Osteoblast (primary cell): ENCODE results near the gene LILRB4. TPM values are rescaled to one million over a fixed set of nuclear protein-coding genes. Genes with fewer than 3 reads are reported as not detected.
A peak's percentile ranks its signal among the peaks of the same experiment; 100 is the strongest.

Experiments used
- DNase-seq: peaks from one replicate; pipeline ENCODE4 v3.0.0; 2011; ENCODE audit warnings: low spot score, mixed read lengths; ENCODE audit not compliant: insufficient read length; ENCODE audit errors: missing footprints
- H2AFZ ChIP-seq: 2 replicates; pipeline ENCODE4 v1.6.0; 2011; ENCODE audit warnings: mild to moderate bottlenecking, low read length
- H3K27ac ChIP-seq: 2 replicates; pipeline ENCODE4 v1.5.1; 2011; ENCODE audit warnings: mild to moderate bottlenecking, low read depth, low read length, moderate library complexity
- H3K27me3 ChIP-seq: 2 replicates; pipeline ENCODE4 v1.6.0; 2012; ENCODE audit warnings: mild to moderate bottlenecking, control low read depth, inconsistent platforms, low read length, moderate library complexity; ENCODE audit not compliant: insufficient read depth
- H3K36me3 ChIP-seq: 2 replicates; pipeline ENCODE4 v1.5.1; 2011; ENCODE audit warnings: mild to moderate bottlenecking, low read length, control low read depth, moderate library complexity; ENCODE audit not compliant: insufficient read depth
- H3K4me1 ChIP-seq: 2 replicates; pipeline ENCODE4 v1.5.1; 2011; ENCODE audit warnings: mild to moderate bottlenecking, low read length, control low read depth, moderate library complexity; ENCODE audit not compliant: insufficient read depth
- H3K4me2 ChIP-seq: 2 replicates; pipeline ENCODE4 v1.6.0; 2011; ENCODE audit warnings: mild to moderate bottlenecking, low read length; ENCODE audit not compliant: insufficient read depth
- H3K4me3 ChIP-seq: fragments of 200-600 bp; sonication (generic); 3 replicates; pipeline ENCODE4 v1.5.1; 2012; ENCODE audit warnings: mild to moderate bottlenecking, low read length, inconsistent platforms; ENCODE audit not compliant: insufficient read depth
- H3K79me2 ChIP-seq: 2 replicates; pipeline ENCODE4 v1.6.0; 2012; ENCODE audit warnings: mild to moderate bottlenecking, low read length, control low read depth, inconsistent platforms; ENCODE audit not compliant: insufficient read depth
- H3K9me3 ChIP-seq: 2 replicates; pipeline ENCODE4 v1.5.1; 2011; ENCODE audit warnings: low read depth, low read length, control low read depth
- H4K20me1 ChIP-seq: 2 replicates; pipeline ENCODE4 v1.6.0; 2012; ENCODE audit warnings: mild to moderate bottlenecking, low read length, control low read depth; ENCODE audit not compliant: insufficient read depth
- CTCF ChIP-seq: IDR thresholded peaks from 2 replicates; pipeline ENCODE4 v1.5.1; 2011; ENCODE audit warnings: mild to moderate bottlenecking, low read depth, low read length, moderate library complexity; ENCODE audit errors: extremely low read depth
- total RNA-seq: library from RNA; depleted of rRNA; stranded (reverse); fragments of >200 nt; gene quantifications from 2 replicates; pipeline ENCODE4 v1.2.3, GENCODE V29; 2012

LILRB4 gene
- total RNA-seq, 1 donor = under 0.01 TPM

- no peak for TF ChIP-seq CTCF
- DNase-seq = no peak
- no peaks in the 10 kb centered on the region for H3K36me3 ChIP-seq
- H4K20me1 ChIP-seq = no peaks in the 10 kb centered on the region
- H3K4me1 ChIP-seq = no peaks in the 10 kb centered on the region
- H3K27me3 ChIP-seq = no peaks in the 10 kb centered on the region
- no peak overlapping the region for H3K27ac ChIP-seq
- H3K9me3 ChIP-seq = no peaks in the 10 kb centered on the region
- H2AFZ ChIP-seq = no peak overlapping the region
- no peak overlapping the region for H3K4me2 ChIP-seq
- no peaks in the 10 kb centered on the region for H3K79me2 ChIP-seq
- H3K4me3 ChIP-seq = no peak overlapping the region
Measured at GRCh38 chr19:54648129-54648528, 14.7 kb upstream of the LILRB4 start.

GRCh38 chr19:54650108-54650655, 12.6 kb upstream of the LILRB4 start:
- H3K36me3 ChIP-seq = no peaks in the 10 kb centered on the region
- H3K27ac ChIP-seq = no peak overlapping the region
- TF ChIP-seq CTCF = no peak
- no peaks in the 10 kb centered on the region for H3K27me3 ChIP-seq
- no peaks in the 10 kb centered on the region for H3K4me1 ChIP-seq
- H4K20me1 ChIP-seq = no peaks in the 10 kb centered on the region
- no peak overlapping the region for H2AFZ ChIP-seq
- no peak for DNase-seq
- no peaks in the 10 kb centered on the region for H3K79me2 ChIP-seq
- H3K9me3 ChIP-seq = no peaks in the 10 kb centered on the region
- no peak overlapping the region for H3K4me3 ChIP-seq
- no peak overlapping the region for H3K4me2 ChIP-seq

GRCh38 chr19:54653181-54653809, 9.5 kb upstream of the LILRB4 start:
- peak; percentile 53 for TF ChIP-seq CTCF

GRCh38 chr19:54654447-54655321, 8.1 kb upstream of the LILRB4 start:
- Histone ChIP-seq H3K9me3 (no peaks in the 10 kb centered on the region), H3K4me2 (no peak overlapping the region), H3K27me3 (no peaks in the 10 kb centered on the region), H3K79me2 (no peaks in the 10 kb centered on the region), H3K36me3 (no peaks in the 10 kb centered on the region), H3K4me1 (no peaks in the 10 kb centered on the region), H2AFZ (no peak overlapping the region), H4K20me1 (no peaks in the 10 kb centered on the region), H3K27ac (no peak overlapping the region), H3K4me3 (no peak overlapping the region)
- no peak for DNase-seq
- no peak for TF ChIP-seq CTCF

More at GRCh38 chr19:54653181-54653809, 9.5 kb upstream of the LILRB4 start:
- Histone ChIP-seq H3K9me3 (no peaks in the 10 kb centered on the region), H3K4me2 (no peak overlapping the region), H3K27me3 (no peaks in the 10 kb centered on the region), H3K79me2 (no peaks in the 10 kb centered on the region), H2AFZ (no peak overlapping the region), H3K36me3 (no peaks in the 10 kb centered on the region), H3K27ac (no peak overlapping the region), H3K4me3 (no peak overlapping the region), H4K20me1 (no peaks in the 10 kb centered on the region), H3K4me1 (no peaks in the 10 kb centered on the region)
- peak; percentile 88 for DNase-seq
